Cardiac muscle cell (in vitro differentiated cells and primary cell): ENCODE results near the gene WFDC12. TPM values are rescaled to one million over a fixed set of nuclear protein-coding genes. Genes with fewer than 3 reads are reported as not detected.
A peak's percentile ranks its signal among the peaks of the same experiment; 100 is the strongest.

ENCODE experiments used
- DNase-seq, 2 donors: peaks; one replicate each; pipeline versions ENCODE4 v3.0.0 to v3.0.0-alpha.2; 2010 to 2017; ENCODE audit warnings: low read depth in 1 of 2, low spot score in 1 of 2
- H3K27ac ChIP-seq: fragments of 200-600 bp; sonication (generic); 2 replicates; pipeline ENCODE4 v1.5.1; 2016
- H3K27me3 ChIP-seq: fragments of 200-600 bp; sonication (generic); 2 replicates; pipeline ENCODE4 v1.6.0; 2016; ENCODE audit warnings: control low read depth
- H3K36me3 ChIP-seq: fragments of 200-600 bp; sonication (generic); 2 replicates; pipeline ENCODE4 v1.5.1; 2016; ENCODE audit warnings: control low read depth
- H3K4me1 ChIP-seq: fragments of 200-600 bp; sonication (generic); 2 replicates; pipeline ENCODE4 v1.8.1; 2017; ENCODE audit warnings: low read depth, mild to moderate bottlenecking, mixed run types
- H3K4me3 ChIP-seq: fragments of 200-600 bp; sonication (generic); 2 replicates; pipeline ENCODE4 v1.5.1; 2016; ENCODE audit warnings: mild to moderate bottlenecking
- H3K9me3 ChIP-seq: fragments of 200-600 bp; sonication (generic); 2 replicates; pipeline ENCODE4 v1.5.1; 2017; ENCODE audit warnings: low read depth, mild to moderate bottlenecking, control low read depth
- CTCF ChIP-seq: IDR thresholded peaks from 2 replicates; pipeline ENCODE4 v1.5.1; 2012; ENCODE audit warnings: low read depth, mild to moderate bottlenecking, low read length
- polyA plus RNA-seq: library from polyadenylated mRNA; unstranded; fragments of >200 nt; fragmentation: Nextera tagmentation; extraction: Ambion mirVana; gene quantifications from 2 replicates; pipeline ENCODE4 v1.2.1, GENCODE V29; 2016
- total RNA-seq: library from RNA; depleted of rRNA; stranded (reverse); fragments of >200 nt; gene quantifications from 2 replicates; pipeline ENCODE4 v1.2.3, GENCODE V29; 2016

WFDC12 gene
- total and polyA plus RNA-seq, 2 experiments from 2014 or later: not detected

- no peaks in the 10 kb centered on the region for H3K9me3 ChIP-seq
- TF ChIP-seq CTCF: no peak
- H3K36me3 ChIP-seq: no peaks in the 10 kb centered on the region
- H3K27ac ChIP-seq: no peak overlapping the region
- no peak overlapping the region for H3K4me3 ChIP-seq
- DNase-seq: no peak
- H3K27me3 ChIP-seq: peaks cover 51% of the 10 kb centered on the region
- H3K4me1 ChIP-seq: no peaks in the 10 kb centered on the region
Measured at GRCh38 chr20:45101333-45101850, 22.9 kb downstream of the WFDC12 start.

GRCh38 chr20:45100563-45101245 is 23.6 kb downstream of the WFDC12 start, which contains the start of gene KCNS1:
Gene KCNS1 (minus strand): TSS chr20:45101127. CDS start chr20:45099236, 1,891 bp downstream.
- Histone ChIP-seq H3K27me3 (peaks cover 56% of the 10 kb centered on the region), H3K4me1 (no peaks in the 10 kb centered on the region), H3K4me3 (no peak within 1 kb of the TSS), H3K36me3 (no peaks in the 10 kb centered on the region), H3K27ac (no peak within 1 kb of the TSS), H3K9me3 (no peaks in the 10 kb centered on the region)
- peak; percentile 33 to 49 for DNase-seq
- TF ChIP-seq CTCF: peak; percentile 6

GRCh38 chr20:45098103-45098773 is 26.0 kb downstream of the WFDC12 start:
- H3K4me1 ChIP-seq: no peaks in the 10 kb centered on the region
- TF ChIP-seq CTCF: peak; percentile 41
- H3K4me3 ChIP-seq: no peak overlapping the region
- no peaks in the 10 kb centered on the region for H3K36me3 ChIP-seq
- no peak overlapping the region for H3K27ac ChIP-seq
- peaks cover 56% of the 10 kb centered on the region for H3K27me3 ChIP-seq
- peak; percentile 26 to 70 for DNase-seq
- H3K9me3 ChIP-seq: no peaks in the 10 kb centered on the region

- no peak overlapping the region for H3K27ac ChIP-seq
- DNase-seq: peak in 1 of 2 donors; percentile 64
- H3K9me3 ChIP-seq: no peaks in the 10 kb centered on the region
- peaks cover 56% of the 10 kb centered on the region for H3K27me3 ChIP-seq
- H3K4me3 ChIP-seq: no peak overlapping the region
- peak; percentile 38 for TF ChIP-seq CTCF
- no peaks in the 10 kb centered on the region for H3K36me3 ChIP-seq
- no peaks in the 10 kb centered on the region for H3K4me1 ChIP-seq
Measured at GRCh38 chr20:45097485-45098102, 26.7 kb downstream of the WFDC12 start.

GRCh38 chr20:45096781-45097180 is 27.5 kb downstream of the WFDC12 start:
- no peak overlapping the region for H3K4me3 ChIP-seq
- no peaks in the 10 kb centered on the region for H3K36me3 ChIP-seq
- H3K9me3 ChIP-seq: no peaks in the 10 kb centered on the region
- TF ChIP-seq CTCF: no peak
- peaks cover 56% of the 10 kb centered on the region for H3K27me3 ChIP-seq
- no peak for DNase-seq
- no peak overlapping the region for H3K27ac ChIP-seq
- no peaks in the 10 kb centered on the region for H3K4me1 ChIP-seq
